Right atrium auricular region (tissue), 2 donors: ENCODE data around the gene CNGA1. TPM values are rescaled to one million over a fixed set of nuclear protein-coding genes. Genes with fewer than 3 reads are reported as not detected.
"Not testable (repeated sequence)": the region's sequence is repeated elsewhere in the genome, so short reads cannot be mapped to it uniquely, and the experiment has no call there.

Source experiments
- DNase-seq: peaks from one replicate; pipeline ENCODE4 v3.0.0-alpha.2; 2019; ENCODE audit warnings: low spot score
- H3K27ac ChIP-seq, 2 donors: fragments of 200-600 bp; sonication (generic); 1 replicate in 1 of 2; 2 replicates in 1 of 2; pipeline ENCODE4 v1.5.1; 2016 to 2019
- H3K27me3 ChIP-seq, 2 donors: fragments of 200-600 bp; sonication (generic); one replicate each; pipeline versions ENCODE4 v1.5.1 to v1.6.0; 2017 to 2019
- H3K36me3 ChIP-seq: fragments of 200-600 bp; sonication (generic); one replicate; pipeline ENCODE4 v1.5.1; 2016
- H3K4me1 ChIP-seq, 2 donors: fragments of 200-600 bp; sonication (generic); one replicate each; pipeline versions ENCODE4 v1.5.1 to v1.6.0; 2017 to 2019
- H3K4me3 ChIP-seq, 2 donors: fragments of 200-600 bp; sonication (generic); 1 replicate in 1 of 2; 2 replicates in 1 of 2; pipeline ENCODE4 v1.5.1; 2017 to 2019; ENCODE audit warnings: mild to moderate bottlenecking in 1 of 2, moderate library complexity in 1 of 2
- H3K9me3 ChIP-seq, 2 donors: fragments of 200-600 bp; sonication (generic); one replicate each; pipeline ENCODE4 v1.5.1; 2019
- CTCF ChIP-seq, 2 donors: fragments of 200-600 bp; sonication (generic); IDR thresholded peaks; one replicate each; pipeline ENCODE4 v1.5.1; 2019; ENCODE audit warnings: antibody characterized with exemption in 2 of 2
- total RNA-seq, 2 donors: library from RNA; depleted of rRNA; stranded (reverse); fragments of >200 nt; gene quantifications; one replicate each; pipeline ENCODE4 v1.1.0, GENCODE V29; 2016

The CNGA1 gene
- total RNA-seq, 2 donors from 2014 or later = 0.24 TPM; not detected in 1

- no peak overlapping the region for H3K27ac ChIP-seq
- H3K4me3 ChIP-seq = no peak overlapping the region
- no peaks in the 10 kb centered on the region for H3K4me1 ChIP-seq
- H3K9me3 ChIP-seq = peaks cover 0 to 20% of the 10 kb centered on the region in 2 donors
- no peak for TF ChIP-seq CTCF (IDR thresholded peaks at IDR 0.05)
- H3K27me3 ChIP-seq = no peaks in the 10 kb centered on the region
- no peaks in the 10 kb centered on the region for H3K36me3 ChIP-seq
- DNase-seq = no peak
Measured at GRCh38 chr4:48008021-48008596, 8.4 kb downstream of the CNGA1 start.

DNA sequence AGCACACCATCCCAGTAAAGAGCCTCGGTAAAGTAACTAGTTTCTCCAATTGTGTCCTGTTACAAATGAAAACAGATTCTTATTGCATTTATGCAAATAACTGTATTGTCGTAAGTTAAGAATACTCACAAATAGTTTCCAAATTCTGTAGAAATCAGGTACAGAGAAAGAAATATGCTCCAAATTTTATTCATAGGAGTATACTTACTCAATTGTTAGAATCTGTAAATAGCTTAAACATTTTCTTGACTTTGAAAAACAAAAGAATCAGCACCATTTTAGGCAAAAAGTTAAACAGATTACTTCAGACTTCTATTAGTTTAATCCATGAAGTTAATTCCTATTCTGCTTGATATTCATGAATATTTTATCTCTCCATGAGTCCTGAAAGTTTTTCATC is 10.7 kb downstream of the CNGA1 start:
- no peaks in the 10 kb centered on the region for H3K27me3 ChIP-seq
- H3K4me3 ChIP-seq = no peak overlapping the region
- no peak for TF ChIP-seq CTCF (IDR thresholded peaks at IDR 0.05)
- peaks cover 0 to 20% of the 10 kb centered on the region in 2 donors for H3K9me3 ChIP-seq
- H3K4me1 ChIP-seq = no peaks in the 10 kb centered on the region
- no peaks in the 10 kb centered on the region for H3K36me3 ChIP-seq
- no peak for DNase-seq
- no peak overlapping the region for H3K27ac ChIP-seq

DNA sequence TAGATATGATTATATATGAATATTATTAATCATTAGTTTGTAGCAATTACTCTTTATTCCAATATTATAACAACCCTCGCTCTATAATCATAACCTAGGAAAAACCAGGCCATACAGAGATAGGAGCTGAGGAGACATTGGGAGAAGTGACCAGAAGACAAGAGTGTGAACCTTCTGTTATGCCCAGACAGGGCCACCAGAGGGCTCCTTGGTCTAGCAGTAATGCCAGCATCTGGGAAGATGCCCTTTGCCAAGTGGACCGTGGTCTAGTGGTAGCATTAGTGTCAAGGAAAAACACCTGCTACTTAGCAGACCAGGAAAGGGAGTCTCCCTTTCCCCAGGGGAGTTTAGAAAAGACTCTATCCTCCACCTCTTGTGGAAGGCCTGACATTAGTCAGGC is 12.9 kb downstream of the CNGA1 start:
- H3K4me1 ChIP-seq, H3K27me3 ChIP-seq, H3K27ac ChIP-seq, H3K36me3 ChIP-seq, DNase-seq, H3K4me3 ChIP-seq: not testable (repeated sequence)
- peaks cover 0 to 29% of the 10 kb centered on the region in 2 donors for H3K9me3 ChIP-seq
- TF ChIP-seq CTCF (IDR thresholded peaks at IDR 0.05) = peak in 1 of 2 donors; percentile 65

- Histone ChIP-seq H3K9me3 (peaks cover 0 to 20% of the 10 kb centered on the region in 2 donors), H3K4me1 (no peaks in the 10 kb centered on the region), H3K4me3 (no peak overlapping the region), H3K36me3 (no peaks in the 10 kb centered on the region), H3K27ac (no peak overlapping the region), H3K27me3 (no peaks in the 10 kb centered on the region)
- no peak for DNase-seq
- no peak for TF ChIP-seq CTCF (IDR thresholded peaks at IDR 0.05)
Measured at GRCh38 chr4:48002267-48002666, 14.2 kb downstream of the CNGA1 start.

DNA sequence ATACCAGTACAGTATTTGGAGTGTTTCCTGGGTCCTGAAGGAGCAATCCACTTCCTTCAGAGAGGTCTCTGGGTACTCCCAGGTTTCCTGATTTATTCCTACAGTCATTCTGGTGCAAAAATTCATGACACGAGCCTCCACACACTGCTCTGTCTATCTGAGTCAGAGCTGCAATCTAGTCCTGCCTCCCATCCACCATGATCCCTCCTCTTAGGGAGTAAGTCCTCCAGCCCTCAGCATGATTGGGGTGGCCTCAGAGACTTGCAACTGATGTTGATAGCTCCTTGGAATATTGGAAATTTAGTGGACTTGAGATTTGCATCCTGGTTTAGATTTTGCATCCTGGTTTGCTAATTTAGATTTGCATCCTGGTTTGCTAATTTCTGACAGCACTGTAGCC is 20.5 kb downstream of the CNGA1 start:
- TF ChIP-seq CTCF (IDR thresholded peaks at IDR 0.05) = no peak
- no peaks in the 10 kb centered on the region for H3K36me3 ChIP-seq
- no peaks in the 10 kb centered on the region for H3K27me3 ChIP-seq
- peaks cover 0 to 9% of the 10 kb centered on the region in 2 donors for H3K9me3 ChIP-seq
- no peaks in the 10 kb centered on the region for H3K4me1 ChIP-seq
- DNase-seq = no peak
- no peak overlapping the region for H3K4me3 ChIP-seq
- no peak overlapping the region for H3K27ac ChIP-seq

- H3K27me3 ChIP-seq, H3K27ac ChIP-seq, H3K36me3 ChIP-seq, H3K4me1 ChIP-seq, H3K9me3 ChIP-seq, DNase-seq, H3K4me3 ChIP-seq: not testable (repeated sequence)
Measured at GRCh38 chr4:47992475-47992874, 24.0 kb downstream of the CNGA1 start.
